HG02870 (cell line): ENCODE measurements around the gene UBXN11.

Source experiments
- ATAC-seq: cut with Tn5 transposase; IDR thresholded peaks from one replicate; pipeline ENCODE4 v1.9.1; 2021; ENCODE audit warnings: mild to moderate bottlenecking, moderate library complexity; ENCODE audit not compliant: unreplicated experiment

UBXN11 gene

GRCh38 chr1:26288311-26288941 is 18.0 kb downstream of the UBXN11 start:
- no peak for ATAC-seq

- no peak for ATAC-seq
Observed at GRCh38 chr1:26287811-26288210, 18.6 kb downstream of the UBXN11 start.

GRCh38 chr1:26287033-26287711 is 19.3 kb downstream of the UBXN11 start:
- no peak for ATAC-seq

- no peak for ATAC-seq
Observed at GRCh38 chr1:26286064-26286416, 20.4 kb downstream of the UBXN11 start.

DNA sequence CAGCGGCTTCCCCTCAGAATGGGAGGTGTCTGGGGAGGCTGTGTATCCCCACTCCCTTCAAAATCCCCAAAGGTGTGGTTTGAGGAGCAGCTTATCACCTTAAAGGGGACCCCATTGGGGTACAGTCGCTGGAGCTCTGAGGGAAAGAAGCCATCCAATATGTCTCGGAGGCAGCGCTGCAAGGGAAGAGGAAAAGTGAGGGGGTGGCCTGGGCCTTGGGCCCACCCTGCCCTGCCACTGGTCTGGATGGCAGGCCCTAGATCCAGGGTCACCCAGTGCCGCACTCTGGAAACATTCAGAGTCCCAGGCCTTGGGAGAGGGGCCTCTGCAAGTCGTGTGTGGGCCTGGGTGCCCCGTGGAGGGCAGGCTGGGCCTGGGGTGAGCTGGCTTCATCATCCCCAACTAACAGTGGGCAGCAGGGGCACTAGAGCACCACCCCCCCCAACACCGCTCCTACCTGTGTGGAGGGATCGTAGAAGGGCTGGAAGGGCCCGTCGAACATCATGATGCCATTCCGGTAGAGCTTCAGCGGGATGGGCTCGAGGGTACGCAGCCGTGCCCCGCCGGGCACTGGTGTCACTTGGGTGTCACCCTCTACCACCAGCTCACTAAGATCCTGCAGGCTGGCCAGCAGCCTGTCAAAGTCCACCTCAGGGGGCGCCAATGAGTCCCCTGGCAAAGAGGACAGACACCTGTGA is 20.9 kb downstream of the UBXN11 start:
- ATAC-seq, result no peak

GRCh38 chr1:26284597-26285347 is 21.7 kb downstream of the UBXN11 start:
- ATAC-seq, result no peak

DNA sequence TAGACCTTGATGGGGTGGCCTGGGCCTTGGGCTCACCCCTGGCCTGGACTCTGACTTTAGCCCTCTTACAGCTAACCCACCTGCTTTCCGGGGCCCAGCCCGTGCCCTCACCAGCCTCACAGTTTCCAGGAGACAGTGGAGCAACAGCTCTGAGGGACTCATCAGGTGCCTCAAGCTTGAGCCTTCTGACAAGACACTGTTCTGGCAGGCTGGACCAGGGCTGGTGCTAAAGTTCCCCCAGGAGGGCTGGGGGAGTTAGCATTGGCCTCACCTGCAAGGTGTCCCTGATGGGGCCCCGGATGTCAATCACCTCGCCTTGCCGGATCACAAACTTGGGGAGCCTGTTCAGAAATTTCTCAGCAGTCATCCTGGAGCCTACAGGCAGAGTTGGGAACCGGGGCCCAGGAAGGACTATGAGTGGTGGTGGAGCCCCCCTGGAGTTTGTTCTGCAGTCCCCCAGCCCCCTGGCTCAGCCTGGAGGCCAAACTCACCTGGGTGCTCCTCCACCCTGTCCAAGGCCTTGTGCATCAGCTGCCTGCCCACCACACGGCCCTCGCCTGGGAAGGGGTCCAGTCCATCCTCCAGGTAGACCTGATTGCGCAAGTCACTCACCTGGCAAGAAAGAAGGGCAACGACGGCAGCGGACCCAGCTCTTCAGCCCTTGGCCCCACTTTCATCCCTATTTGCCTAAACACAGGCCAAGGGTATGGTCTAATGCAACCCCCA is 22.4 kb downstream of the UBXN11 start:
- no peak for ATAC-seq

DNA sequence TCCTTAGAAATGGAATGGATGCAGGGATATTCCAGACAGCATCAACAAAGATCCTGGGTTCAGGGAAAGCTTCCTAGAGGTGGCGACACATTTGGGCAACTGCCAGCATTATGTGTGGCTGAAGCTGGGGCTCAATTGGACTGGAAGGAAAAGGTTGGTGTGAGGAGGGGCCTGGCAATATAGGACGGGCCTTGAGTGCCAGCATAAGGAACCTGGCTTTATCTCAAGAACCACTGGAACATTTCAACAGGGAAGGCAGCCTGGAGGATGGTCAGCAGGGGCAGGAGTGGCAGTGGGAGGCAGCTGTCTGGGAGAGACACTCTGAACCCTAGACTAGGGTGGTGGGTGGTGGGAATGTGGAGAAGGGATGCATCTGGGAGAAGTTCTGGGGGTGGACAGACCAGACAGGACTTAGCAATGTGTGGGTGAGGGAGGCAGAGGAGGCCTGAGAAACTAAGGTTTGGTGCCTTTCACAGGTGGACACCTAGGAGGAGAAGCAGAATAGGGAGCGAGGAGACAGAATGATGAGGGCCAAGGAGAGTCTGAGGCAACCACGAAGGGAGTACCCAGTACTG is 23.1 kb downstream of the UBXN11 start:
- ATAC-seq, result no peak

GRCh38 chr1:26282401-26282918 is 24.0 kb downstream of the UBXN11 start:
- ATAC-seq, result no peak

GRCh38 chr1:26281971-26282370 is 24.5 kb downstream of the UBXN11 start:
- ATAC-seq, result no peak

DNA sequence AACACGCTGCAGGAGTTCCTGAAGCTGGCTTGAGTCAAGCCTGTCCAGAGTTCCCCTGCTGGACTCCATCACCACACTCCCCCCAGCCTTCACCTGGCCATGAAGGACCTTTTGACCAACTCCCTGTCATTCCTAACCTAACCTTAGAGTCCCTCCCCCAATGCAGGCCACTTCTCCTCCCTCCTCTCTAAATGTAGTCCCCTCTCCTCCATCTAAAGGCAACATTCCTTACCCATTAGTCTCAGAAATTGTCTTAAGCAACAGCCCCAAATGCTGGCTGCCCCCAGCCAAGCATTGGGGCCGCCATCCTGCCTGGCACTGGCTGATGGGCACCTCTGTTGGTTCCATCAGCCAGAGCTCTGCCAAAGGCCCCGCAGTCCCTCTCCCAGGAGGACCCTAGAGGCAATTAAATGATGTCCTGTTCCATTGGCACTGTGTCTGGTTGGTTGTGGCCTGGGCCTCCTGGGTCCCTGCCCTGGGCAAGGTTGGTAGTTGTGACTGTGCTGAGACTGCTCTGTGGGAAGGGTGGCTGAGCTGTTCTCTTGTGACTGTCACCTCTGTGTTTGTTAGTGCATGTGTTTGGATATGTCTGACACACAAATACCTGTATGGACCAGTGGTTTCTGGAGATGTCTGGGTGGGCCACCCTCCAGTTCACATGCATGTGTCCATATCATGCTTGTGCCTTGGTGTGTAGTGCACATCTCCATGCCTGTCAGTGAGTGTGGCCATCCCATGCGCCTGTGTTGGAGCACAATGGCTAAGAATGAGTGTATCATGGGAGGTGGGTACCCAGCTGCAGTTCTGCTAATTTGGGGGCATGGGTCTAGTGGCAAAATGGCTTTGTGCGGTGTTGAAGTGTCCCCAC is 25.1 kb downstream of the UBXN11 start:
- no peak for ATAC-seq

GRCh38 chr1:26280333-26281042 is 25.9 kb downstream of the UBXN11 start:
- no peak for ATAC-seq

DNA sequence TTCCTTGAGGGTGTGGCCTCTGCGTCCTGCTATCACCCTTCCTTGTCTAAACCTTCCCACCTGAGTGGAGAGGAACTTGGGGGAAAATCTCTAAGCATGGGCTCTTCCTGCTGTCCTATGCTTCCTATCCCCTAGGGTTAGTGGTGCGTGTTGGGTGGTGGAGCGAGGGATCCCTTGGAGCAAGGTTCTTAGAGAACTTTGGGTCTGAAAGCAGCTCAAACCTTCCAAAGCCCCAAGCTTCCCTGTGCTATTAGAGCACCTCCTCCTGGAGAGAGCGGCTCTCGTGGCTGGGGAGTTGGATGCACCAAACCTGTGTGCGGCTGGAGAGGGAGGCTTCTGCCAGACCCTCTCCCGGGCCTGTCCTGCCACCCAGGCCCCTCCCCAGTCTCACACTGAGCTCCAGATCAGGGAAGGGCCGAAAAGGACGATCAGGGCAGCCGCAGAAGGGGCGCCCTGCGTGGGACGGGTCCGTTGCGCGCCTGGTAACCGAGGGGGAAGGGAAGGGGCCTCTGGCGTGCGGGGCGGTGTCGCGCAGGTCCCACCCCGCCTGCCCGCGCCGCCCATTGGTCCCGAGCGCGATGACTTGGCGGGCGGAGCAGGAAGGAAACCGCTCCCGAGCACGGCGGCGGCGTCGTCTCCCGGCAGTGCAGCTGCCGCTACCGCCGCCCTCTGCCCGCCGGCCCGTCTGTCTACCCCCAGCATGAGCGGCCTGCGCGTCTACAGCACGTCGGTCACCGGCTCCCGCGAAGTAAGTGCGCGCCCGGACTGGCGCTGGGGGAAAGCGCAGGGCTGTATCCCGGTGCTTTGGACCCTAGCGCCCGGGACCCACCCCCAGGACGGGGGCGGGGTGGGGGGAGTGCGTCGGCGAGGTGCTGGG is 26.7 kb downstream of the UBXN11 start, which contains the start of gene SH3BGRL3:
Gene SH3BGRL3, plus strand, starts transcription at position 631 of the 877 bp plus-strand sequence. Its CDS starts 70 bp downstream, at position 701.
- peak; percentile 71 for ATAC-seq

GRCh38 chr1:26278724-26279455 is 27.5 kb downstream of the UBXN11 start:
- ATAC-seq, result no peak

GRCh38 chr1:26278303-26278702 is 28.1 kb downstream of the UBXN11 start:
- no peak for ATAC-seq

DNA sequence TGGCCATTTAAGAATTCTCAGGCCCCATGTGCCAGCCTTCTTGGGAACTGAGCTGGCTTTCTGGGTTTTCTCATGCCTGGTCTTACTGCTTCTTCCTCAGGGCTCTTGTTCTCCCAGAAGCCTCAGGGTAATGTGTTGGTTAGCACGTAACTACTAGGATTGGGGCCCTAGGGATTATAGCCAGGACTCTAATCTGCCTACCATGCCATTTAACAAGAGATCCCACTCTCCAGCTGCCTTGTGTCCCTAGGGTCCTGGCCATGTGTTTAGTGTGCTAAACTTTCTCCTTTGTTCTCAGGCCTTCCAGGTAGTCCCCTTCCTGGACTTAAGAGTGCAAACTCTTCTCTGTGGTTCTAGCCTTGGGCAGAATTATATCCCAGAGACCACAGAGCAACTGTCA is 28.7 kb downstream of the UBXN11 start:
- no peak for ATAC-seq

- no peak for ATAC-seq
Observed at GRCh38 chr1:26277261-26277661, 29.2 kb downstream of the UBXN11 start.
